Measurements from ENCODE around the gene TSPAN9. TPM values are rescaled to one million over a fixed set of nuclear protein-coding genes. Genes with fewer than 3 reads are reported as not detected.

TSPAN9 gene
- total and polyA plus RNA-seq, 4 donors = 23.0 to 72.3 (median 33.9) TPM

DNA sequence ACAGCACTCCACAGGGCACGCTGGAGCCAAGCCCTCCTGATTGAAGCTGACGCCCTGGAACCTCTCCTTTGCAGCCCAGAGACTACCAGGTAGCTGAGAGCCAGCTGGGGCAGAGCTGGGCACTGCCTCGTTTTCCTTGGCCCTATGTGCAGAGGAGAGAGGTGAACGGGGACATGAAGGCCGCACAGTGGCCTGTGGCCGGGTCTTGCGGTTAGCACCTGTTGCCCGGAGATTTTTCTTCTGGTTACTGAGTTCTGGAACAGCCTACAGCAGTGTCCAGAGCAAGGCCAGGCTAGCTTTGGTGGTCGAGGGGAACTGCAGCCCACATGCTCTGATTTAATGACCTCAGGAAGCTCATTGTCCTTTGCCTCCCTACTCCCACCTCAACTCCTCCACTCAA is 212.5 kb downstream of the TSPAN9 start:
- WGBS, 2 donors = 82 to 87% methylated on average over 9 of the region's 9 CpGs
- no peak for TF ChIP-seq CTCF (IDR thresholded peaks at IDR 0.05; ENCODE audit: control extremely low read depth, extremely low read depth)
- Histone ChIP-seq H3K4me3 (no peak overlapping the region), H3K36me3 (ENCODE audit: control insufficient read depth in 4 of 4, insufficient read depth in 4 of 4, low read length in 4 of 4) (peaks cover 0 to 4% (median 1%) of the 10 kb centered on the region in 4 donors), H3K9ac (ENCODE audit: insufficient read depth in 1 of 2, low read length in 2 of 2) (no peak overlapping the region), H3K9me3 (ENCODE audit: control insufficient read depth in 4 of 4, insufficient read depth in 3 of 4, low read length in 3 of 4) (no peaks in the 10 kb centered on the region), H3K27ac (ENCODE audit: low read depth in 1 of 2, low read length in 1 of 2) (no peak overlapping the region), H3K4me1 (ENCODE audit: control insufficient read depth in 5 of 5, insufficient read depth in 5 of 5, low read length in 5 of 5) (peaks cover 0 to 2% (median 0%) of the 10 kb centered on the region in 5 donors), H3K27me3 (ENCODE audit: control insufficient read depth in 3 of 3, insufficient read depth in 3 of 3, low read length in 2 of 3) (no peaks in the 10 kb centered on the region)
- ATAC-seq (ENCODE audit: insufficient read depth, low FRiP score) (no peak), DNase-seq (no peak)

DNA sequence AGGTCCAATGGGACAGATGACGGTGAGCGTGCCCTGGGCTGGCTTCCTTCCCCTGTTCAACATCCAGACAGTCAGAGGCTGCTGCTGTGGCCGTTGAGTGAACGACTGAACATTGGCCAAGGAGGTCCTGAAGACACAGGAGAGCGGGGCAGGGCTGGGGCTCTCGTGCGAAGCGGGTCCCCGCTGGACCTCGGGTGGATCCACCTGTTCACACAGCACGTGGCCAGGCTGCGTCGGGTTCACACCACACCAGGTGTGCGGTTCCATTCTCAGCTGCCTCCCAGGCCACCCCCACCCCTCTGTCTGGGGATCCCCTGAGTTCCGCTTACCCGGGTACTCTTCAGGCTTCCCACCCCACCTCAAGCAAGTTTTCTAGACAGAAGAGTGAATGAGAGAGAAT is 214.8 kb downstream of the TSPAN9 start:
- no peak overlapping the region for H3K27ac ChIP-seq (ENCODE audit: low read depth in 1 of 2, low read length in 1 of 2)
- DNase-seq = no peak
- WGBS, 2 donors = 91 to 96% methylated on average over 16 of the region's 16 CpGs

DNA sequence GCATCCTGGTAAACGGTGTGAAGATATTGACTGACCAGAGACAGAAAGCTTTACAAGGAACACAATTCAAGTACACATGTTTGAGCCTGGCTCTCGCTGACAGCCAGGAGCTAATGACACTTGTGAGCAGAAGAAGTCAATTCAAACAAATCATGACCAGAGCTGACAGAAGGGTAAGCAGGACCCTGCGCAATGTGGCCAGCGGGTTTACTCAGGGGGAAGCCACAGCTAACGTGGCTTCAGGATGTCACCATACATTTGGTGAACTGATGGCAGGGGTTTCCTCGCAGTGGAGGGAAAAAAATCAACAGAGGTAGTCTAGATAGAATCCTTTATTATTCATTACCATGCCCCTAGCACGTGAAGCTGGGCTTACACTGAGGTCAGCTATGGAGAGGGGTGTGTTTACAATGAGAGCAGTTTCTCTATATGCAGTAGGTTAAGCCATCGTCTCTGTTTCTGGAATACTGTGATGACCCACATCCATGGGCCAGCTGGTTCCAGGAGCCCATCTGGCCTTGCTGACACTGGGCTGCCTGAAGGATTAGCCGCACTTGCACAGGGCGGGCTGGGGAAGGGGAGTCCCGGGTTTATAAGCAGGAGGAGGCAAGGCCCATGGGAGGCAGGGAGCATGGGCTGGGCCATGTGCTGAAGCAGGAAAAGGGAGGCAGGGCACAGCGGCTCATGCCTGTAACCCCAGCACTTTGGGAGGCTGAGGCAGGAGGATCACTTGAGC is 215.7 kb downstream of the TSPAN9 start:
- Histone ChIP-seq H3K4me1 (ENCODE audit: control insufficient read depth in 5 of 5, insufficient read depth in 5 of 5, low read length in 5 of 5) (peaks cover 0 to 9% (median 0%) of the 10 kb centered on the region in 5 donors), H3K9ac (ENCODE audit: insufficient read depth in 1 of 2, low read length in 2 of 2) (no peak overlapping the region), H3K36me3 (ENCODE audit: control insufficient read depth in 4 of 4, insufficient read depth in 4 of 4, low read length in 4 of 4) (peaks cover 0 to 3% (median 0%) of the 10 kb centered on the region in 4 donors), H3K4me3 (no peak overlapping the region), H3K27me3 (ENCODE audit: control insufficient read depth in 3 of 3, insufficient read depth in 3 of 3, low read length in 2 of 3) (peaks cover 0 to 4% (median 0%) of the 10 kb centered on the region in 3 donors), H3K27ac (ENCODE audit: low read depth in 1 of 2, low read length in 1 of 2) (no peak overlapping the region), H3K9me3 (ENCODE audit: control insufficient read depth in 4 of 4, insufficient read depth in 3 of 4, low read length in 3 of 4) (no peaks in the 10 kb centered on the region)
- 77 to 79% methylated on average over 12 of the region's 12 CpGs for WGBS, 2 donors
- DNase-seq (no peak), ATAC-seq (ENCODE audit: insufficient read depth, low FRiP score) (no peak)
- no peak for TF ChIP-seq CTCF (IDR thresholded peaks at IDR 0.05; ENCODE audit: control extremely low read depth, extremely low read depth)

More for the DNA sequence above, 214.8 kb downstream of the TSPAN9 start:
- Histone ChIP-seq H3K36me3 (ENCODE audit: control insufficient read depth in 4 of 4, insufficient read depth in 4 of 4, low read length in 4 of 4) (peaks cover 0 to 3% (median 0%) of the 10 kb centered on the region in 4 donors), H3K4me3 (no peak overlapping the region), H3K9ac (ENCODE audit: insufficient read depth in 1 of 2, low read length in 2 of 2) (no peak overlapping the region), H3K4me1 (ENCODE audit: control insufficient read depth in 5 of 5, insufficient read depth in 5 of 5, low read length in 5 of 5) (peaks cover 0 to 9% (median 0%) of the 10 kb centered on the region in 5 donors), H3K27me3 (ENCODE audit: control insufficient read depth in 3 of 3, insufficient read depth in 3 of 3, low read length in 2 of 3) (no peaks in the 10 kb centered on the region), H3K9me3 (ENCODE audit: control insufficient read depth in 4 of 4, insufficient read depth in 3 of 4, low read length in 3 of 4) (no peaks in the 10 kb centered on the region)
- ATAC-seq (ENCODE audit: insufficient read depth, low FRiP score) = no peak
- TF ChIP-seq CTCF (IDR thresholded peaks at IDR 0.05; ENCODE audit: control extremely low read depth, extremely low read depth) = no peak
